ENCODE data around the gene LDB3. TPM values are rescaled to one million over a fixed set of nuclear protein-coding genes. Genes with fewer than 3 reads are reported as not detected.

Gene LDB3
- total RNA-seq, 2 donors from 2014 or later: 0.66 to 0.78 TPM

DNA sequence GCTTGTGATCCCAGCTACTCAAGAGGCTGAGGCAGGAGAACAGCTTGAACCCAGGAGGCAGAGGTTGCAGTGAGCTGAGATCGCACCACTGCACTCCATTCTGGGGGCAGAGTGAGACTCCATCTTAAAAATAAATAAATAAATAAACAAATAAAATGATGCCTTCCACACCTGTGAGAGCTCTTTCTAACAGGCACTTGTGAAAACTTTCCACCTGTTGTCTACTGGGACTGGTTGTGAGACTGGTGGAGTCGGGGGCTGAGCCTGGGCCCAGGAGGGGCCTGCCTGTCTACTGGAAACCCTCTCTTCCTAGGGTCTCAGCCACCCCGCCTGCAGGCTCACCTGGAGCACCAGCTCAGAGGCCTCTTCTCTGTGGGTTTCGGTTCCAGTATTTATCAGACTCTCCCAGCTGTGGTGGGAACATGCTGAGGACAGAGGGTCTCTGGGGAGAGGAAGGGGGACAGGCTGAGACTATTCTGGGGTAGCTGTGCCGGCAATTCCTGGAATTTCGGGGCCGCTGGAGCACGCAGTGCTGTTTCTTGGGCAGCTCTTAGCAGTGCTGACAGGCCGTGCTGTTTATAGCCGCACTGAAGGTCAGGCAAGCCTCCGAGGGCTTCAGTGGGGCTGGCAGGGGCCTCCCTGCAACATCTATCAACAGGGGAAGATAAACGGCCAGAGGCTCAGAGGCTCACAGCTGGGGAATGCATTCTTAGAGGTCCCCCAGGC is 3.8 kb downstream of the LDB3 start:
- DNase-seq: peak in 1 of 4 donors; percentile 27
- TF ChIP-seq POLR2A (IDR thresholded peaks at IDR 0.05): no peak
- TF ChIP-seq, protein P1, sequence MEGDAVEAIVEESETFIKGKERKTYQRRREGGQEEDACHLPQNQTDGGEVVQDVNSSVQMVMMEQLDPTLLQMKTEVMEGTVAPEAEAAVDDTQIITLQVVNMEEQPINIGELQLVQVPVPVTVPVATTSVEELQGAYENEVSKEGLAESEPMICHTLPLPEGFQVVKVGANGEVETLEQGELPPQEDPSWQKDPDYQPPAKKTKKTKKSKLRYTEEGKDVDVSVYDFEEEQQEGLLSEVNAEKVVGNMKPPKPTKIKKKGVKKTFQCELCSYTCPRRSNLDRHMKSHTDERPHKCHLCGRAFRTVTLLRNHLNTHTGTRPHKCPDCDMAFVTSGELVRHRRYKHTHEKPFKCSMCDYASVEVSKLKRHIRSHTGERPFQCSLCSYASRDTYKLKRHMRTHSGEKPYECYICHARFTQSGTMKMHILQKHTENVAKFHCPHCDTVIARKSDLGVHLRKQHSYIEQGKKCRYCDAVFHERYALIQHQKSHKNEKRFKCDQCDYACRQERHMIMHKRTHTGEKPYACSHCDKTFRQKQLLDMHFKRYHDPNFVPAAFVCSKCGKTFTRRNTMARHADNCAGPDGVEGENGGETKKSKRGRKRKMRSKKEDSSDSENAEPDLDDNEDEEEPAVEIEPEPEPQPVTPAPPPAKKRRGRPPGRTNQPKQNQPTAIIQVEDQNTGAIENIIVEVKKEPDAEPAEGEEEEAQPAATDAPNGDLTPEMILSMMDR (IDR thresholded peaks at IDR 0.05): no peak
- intact Hi-C loops (cut with DNase I): no loop called here
- Histone ChIP-seq H3K9me3 (no peaks in the 10 kb centered on the region), H3K4me3 (no peak overlapping the region), H3K4me1 (peaks cover 34% of the 10 kb centered on the region), H3K27ac (no peak overlapping the region), H3K36me3 (replicated peaks in 1 of 2; ENCODE audit: insufficient read depth in 1 of 2, low read depth in 2 of 2) (no peaks in the 10 kb centered on the region), H3K27me3 (no peaks in the 10 kb centered on the region)
- no peak for ATAC-seq
- WGBS, 2 donors: 65 to 83% methylated on average over 12 of the region's 12 CpGs

DNA sequence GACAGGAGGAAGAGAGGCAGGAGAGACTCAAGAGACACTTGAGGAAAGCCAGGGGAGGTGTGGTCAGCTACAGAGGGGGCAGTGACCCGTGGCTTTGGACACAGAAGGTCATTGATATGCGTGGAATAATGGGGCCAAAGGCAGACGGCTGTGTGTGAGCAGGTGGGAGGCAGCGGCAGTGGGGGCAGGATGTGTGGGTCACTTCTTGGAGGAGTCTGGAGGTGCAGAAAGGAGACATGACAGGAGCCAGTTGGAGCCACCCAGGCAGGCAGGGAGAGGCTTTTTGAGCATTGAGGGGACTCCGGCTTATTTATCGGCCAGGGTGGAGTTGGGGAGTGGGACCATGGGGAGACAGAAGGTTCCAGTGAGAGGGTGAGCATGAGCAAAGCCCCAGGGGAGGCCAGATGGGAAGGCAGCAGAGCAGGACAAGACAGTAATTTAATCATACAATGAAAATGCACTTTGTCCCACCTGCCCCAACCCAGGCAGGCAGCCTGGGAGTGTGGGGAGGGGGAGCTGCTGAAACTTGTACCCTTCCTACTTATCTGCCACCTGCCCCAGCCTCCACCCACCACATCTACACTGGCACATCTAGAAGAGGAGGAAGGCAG is 5.0 kb downstream of the LDB3 start:
- H3K36me3 ChIP-seq (replicated peaks in 1 of 2; ENCODE audit: insufficient read depth in 1 of 2, low read depth in 2 of 2): no peaks in the 10 kb centered on the region
- TF ChIP-seq, protein P1 (IDR thresholded peaks at IDR 0.05): no peak
- TF ChIP-seq POLR2A (IDR thresholded peaks at IDR 0.05): no peak
- no peak for DNase-seq
- intact Hi-C loops (cut with DNase I): no loop called here
- no peak overlapping the region for H3K4me3 ChIP-seq
- no peak for ATAC-seq
- no peaks in the 10 kb centered on the region for H3K27me3 ChIP-seq
- peak overlapping the region in 1 of 4 donors; percentile 12 for H3K27ac ChIP-seq
- H3K4me1 ChIP-seq: peaks cover 22% of the 10 kb centered on the region
- H3K9me3 ChIP-seq: no peaks in the 10 kb centered on the region
- WGBS, 2 donors: 78 to 83% methylated on average over 6 of the region's 6 CpGs

DNA sequence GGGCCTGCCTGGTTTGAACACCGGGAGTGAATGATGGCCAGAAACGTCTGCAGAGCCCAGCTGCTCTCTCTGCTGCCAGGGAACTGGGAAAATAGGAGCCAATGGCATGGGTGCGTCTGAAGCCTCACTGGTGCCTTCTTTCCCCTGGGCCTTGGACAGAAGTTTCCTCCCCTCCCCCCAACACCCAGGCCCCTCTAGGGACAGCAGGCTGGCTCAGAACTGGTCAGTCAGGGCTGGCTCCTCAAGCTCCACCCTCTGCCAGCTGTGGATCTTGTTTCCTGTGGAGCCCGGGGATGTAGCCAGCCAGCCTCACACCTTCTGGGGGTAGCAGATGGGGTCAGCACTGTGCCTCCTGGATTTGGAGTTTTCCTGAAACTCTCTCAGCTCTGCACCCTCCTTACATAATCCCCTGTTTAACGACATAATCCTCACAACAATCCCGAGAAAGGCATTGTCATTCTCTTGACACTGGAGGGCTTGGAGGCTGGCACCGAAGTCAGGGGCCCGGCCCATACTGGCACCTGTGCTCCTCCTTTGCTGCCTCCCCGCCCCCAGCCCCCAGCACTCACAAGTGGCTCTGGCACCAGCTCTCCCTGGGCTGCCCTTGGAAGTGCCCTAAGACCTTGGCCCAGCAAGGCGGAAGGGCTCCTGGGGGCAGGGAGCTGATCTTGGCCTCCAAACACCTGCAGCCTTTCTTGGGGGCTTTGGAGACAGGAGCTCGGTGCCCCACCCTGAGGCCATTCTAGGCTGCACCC is 5.7 kb downstream of the LDB3 start:
- H3K27me3 ChIP-seq: no peaks in the 10 kb centered on the region
- no peaks in the 10 kb centered on the region for H3K9me3 ChIP-seq
- no peaks in the 10 kb centered on the region for H3K36me3 ChIP-seq (replicated peaks in 1 of 2; ENCODE audit: insufficient read depth in 1 of 2, low read depth in 2 of 2)
- peaks cover 22% of the 10 kb centered on the region for H3K4me1 ChIP-seq
- no peak overlapping the region for H3K4me3 ChIP-seq
- no peak for TF ChIP-seq POLR2A (IDR thresholded peaks at IDR 0.05)
- TF ChIP-seq, protein P1 (IDR thresholded peaks at IDR 0.05): no peak
- intact Hi-C loops (cut with DNase I): no loop called here
- 30 to 48% methylated on average over 11 of the region's 11 CpGs for WGBS, 2 donors
- DNase-seq: peak in 1 of 4 donors; percentile 71
- H3K27ac ChIP-seq: peak overlapping the region in 1 of 4 donors; percentile 12
- ATAC-seq: no peak

DNA sequence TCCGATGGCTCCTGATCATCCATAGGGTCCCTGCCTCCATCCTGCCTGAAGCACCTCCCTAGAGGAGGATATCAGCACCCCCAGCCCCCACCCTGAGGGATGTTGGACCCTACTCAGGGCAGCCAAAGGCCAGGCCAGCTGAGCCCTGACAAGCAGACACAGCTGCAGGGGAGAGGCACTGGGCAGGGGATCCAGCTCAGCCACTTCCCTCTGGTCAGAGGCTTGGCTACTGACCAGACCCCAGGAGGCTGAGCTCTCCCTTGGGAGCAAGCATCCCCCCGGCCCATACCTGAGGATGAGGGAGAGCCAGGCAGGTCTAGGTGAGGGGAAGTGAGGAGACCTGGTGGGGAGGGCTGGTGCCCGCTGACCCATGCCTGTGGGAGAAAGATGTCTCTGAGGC is 6.6 kb downstream of the LDB3 start:
- no peaks in the 10 kb centered on the region for H3K27me3 ChIP-seq
- peaks cover 22% of the 10 kb centered on the region for H3K4me1 ChIP-seq
- no peaks in the 10 kb centered on the region for H3K36me3 ChIP-seq (replicated peaks in 1 of 2; ENCODE audit: insufficient read depth in 1 of 2, low read depth in 2 of 2)
- TF ChIP-seq, protein P1 (IDR thresholded peaks at IDR 0.05): no peak
- no peak for TF ChIP-seq POLR2A (IDR thresholded peaks at IDR 0.05)
- DNase-seq (no peak), ATAC-seq (no peak)
- intact Hi-C loops (cut with DNase I): no loop called here
- H3K4me3 ChIP-seq: no peak overlapping the region
- no peaks in the 10 kb centered on the region for H3K9me3 ChIP-seq
- 79% methylated on average over 3 of the region's 3 CpGs; no CpG with 5 or more reads in 1 of the 2 donors for WGBS, 2 donors
- H3K27ac ChIP-seq: no peak overlapping the region
